Stomach (tissue), 4 donors: Measurements from ENCODE around the gene KLHL14.

ENCODE experiments used
- CTCF ChIP-seq, 7 experiments: fragments of 450-650 bp in 4 of 7; fragments of 200-600 bp in 3 of 7; sonication (generic) in 3 of 7; IDR thresholded peaks; one replicate each; pipeline ENCODE4 v1.5.1; 2016 to 2019; ENCODE audit warnings: antibody characterized with exemption in 7 of 7, control low read depth in 2 of 7, mild to moderate bottlenecking in 1 of 7
- EP300 ChIP-seq: sonication (generic); formaldehyde crosslinking; IDR thresholded peaks from one replicate; pipeline ENCODE4 v1.6.1; 2017; ENCODE audit warnings: antibody characterized with exemption
- POLR2A ChIP-seq, 4 donors: fragments of 450-650 bp; IDR thresholded peaks; one replicate each; pipeline ENCODE4 v1.6.1; 2016; ENCODE audit warnings: antibody characterized with exemption in 4 of 4, control low read depth in 2 of 4, mild to moderate bottlenecking in 1 of 4, moderate library complexity in 1 of 4
- POLR2AphosphoS5 ChIP-seq, 3 donors: sonication (generic); formaldehyde crosslinking; IDR thresholded peaks; one replicate each; pipeline ENCODE4 v1.6.1; 2016; ENCODE audit warnings: antibody characterized with exemption in 3 of 3

DNA sequence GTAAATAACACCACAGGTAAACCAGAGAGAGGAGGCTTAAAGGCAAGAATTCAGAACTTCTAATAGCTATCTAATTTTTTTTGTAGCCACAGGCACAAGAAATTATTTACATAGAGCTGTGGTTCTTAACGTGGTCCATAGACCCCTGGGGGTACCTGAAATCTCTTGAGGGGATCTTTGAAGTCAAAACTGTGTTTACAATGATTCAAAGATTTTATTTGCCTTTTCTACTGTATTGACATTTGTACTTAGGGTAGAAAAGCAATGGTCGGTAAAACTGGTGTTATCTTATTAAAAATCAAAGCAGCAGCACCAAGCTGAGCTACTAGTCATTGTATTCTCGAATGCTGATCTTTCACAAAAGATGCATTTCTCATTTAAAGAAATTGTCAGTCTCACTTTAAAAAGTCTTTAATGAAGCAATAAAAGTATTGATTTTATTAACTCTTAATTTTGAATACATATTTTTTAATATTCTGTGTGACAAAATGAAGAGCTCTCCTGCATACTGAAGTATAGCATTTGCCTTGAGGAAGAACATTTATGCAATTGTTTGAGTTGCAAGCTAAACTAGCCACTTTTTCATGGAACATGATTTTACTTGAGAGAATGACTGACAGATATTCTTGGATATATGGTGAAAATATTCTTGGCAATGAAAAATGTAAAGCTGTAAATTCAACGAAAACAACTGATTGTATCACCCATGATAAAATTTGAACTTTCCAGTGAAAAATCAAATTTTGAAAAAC is 25.6 kb upstream of the KLHL14 start:
- no peak for TF ChIP-seq POLR2A (IDR thresholded peaks at IDR 0.05)
- no peak for TF ChIP-seq CTCF (IDR thresholded peaks at IDR 0.05)
- TF ChIP-seq EP300: no peak
- TF ChIP-seq POLR2AphosphoS5 (IDR thresholded peaks at IDR 0.05): no peak
